GM19455 (cell line): ENCODE results near the gene GPLD1.

Source experiments
- ATAC-seq: cut with Tn5 transposase; IDR thresholded peaks from one replicate; pipeline ENCODE4 v1.9.1; 2021; ENCODE audit not compliant: unreplicated experiment

The GPLD1 gene

DNA sequence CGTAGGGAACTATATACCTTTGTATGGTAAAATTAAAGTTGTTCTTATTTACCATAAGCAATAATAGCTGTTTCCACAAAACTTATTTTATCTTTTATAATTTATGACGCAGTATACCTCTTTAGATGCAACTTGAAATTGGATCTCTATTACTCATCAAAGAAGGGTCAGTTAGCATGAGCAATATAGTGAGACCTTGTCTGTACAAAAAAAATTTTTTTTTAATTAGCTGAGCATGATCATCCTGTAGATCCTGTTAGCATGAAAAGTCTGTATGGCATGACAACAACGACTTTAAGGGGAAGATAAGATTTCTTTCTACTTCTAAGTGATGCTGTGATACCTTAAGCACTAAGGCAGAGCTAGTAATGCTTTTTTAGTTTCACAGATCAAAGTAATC is 11.3 kb upstream of the GPLD1 start:
- no peak for ATAC-seq

GRCh38 chr6:24497254-24497970 is 8.0 kb upstream of the GPLD1 start:
- ATAC-seq: no peak

DNA sequence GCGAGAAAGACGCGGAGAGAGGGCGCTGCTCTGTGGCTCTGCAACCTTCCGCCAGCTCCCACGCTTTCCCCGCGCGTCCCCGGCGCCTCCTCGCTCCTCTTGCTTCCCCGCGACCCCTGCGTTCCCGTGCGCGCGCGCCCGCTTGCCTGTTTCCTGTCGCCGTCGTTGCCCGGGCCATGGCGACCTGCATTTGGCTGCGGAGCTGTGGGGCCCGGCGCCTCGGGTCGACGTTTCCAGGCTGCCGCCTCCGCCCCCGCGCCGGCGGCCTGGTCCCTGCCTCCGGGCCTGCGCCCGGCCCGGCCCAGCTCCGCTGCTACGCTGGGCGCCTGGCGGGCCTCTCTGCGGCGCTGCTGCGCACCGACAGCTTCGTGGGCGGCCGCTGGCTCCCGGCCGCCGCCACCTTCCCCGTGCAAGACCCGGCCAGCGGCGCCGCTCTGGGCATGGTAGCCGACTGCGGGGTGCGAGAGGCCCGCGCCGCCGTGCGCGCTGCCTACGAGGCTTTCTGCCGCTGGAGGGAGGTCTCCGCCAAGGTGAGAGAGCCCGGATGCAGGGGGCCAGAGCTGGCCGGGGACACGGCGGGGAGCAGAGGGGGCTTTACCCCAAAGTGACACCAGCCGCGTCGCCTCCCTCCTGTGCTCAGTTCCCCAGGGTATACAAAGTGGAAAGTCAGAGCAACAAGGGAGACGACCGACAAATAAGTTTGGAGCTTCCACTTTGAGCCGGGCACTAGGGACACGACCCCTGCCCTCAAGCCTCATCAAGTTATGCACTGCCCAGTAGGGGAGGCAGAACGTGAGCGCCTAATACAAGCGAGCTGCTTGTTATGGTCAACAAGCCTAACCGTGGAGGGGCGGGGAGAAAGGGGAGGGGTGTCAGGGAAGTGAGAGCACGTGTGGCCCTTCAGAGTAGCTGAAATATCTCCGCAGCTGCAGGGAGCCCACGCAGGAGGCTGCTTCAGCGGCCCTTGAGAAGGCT is 5.7 kb upstream of the GPLD1 start, which contains the start of gene ALDH5A1:
ALDH5A1 (plus strand) TSS at position 149 of the 975 bp plus-strand sequence; CDS start at position 177, 28 bp downstream.
- peak; percentile 75 for ATAC-seq

DNA sequence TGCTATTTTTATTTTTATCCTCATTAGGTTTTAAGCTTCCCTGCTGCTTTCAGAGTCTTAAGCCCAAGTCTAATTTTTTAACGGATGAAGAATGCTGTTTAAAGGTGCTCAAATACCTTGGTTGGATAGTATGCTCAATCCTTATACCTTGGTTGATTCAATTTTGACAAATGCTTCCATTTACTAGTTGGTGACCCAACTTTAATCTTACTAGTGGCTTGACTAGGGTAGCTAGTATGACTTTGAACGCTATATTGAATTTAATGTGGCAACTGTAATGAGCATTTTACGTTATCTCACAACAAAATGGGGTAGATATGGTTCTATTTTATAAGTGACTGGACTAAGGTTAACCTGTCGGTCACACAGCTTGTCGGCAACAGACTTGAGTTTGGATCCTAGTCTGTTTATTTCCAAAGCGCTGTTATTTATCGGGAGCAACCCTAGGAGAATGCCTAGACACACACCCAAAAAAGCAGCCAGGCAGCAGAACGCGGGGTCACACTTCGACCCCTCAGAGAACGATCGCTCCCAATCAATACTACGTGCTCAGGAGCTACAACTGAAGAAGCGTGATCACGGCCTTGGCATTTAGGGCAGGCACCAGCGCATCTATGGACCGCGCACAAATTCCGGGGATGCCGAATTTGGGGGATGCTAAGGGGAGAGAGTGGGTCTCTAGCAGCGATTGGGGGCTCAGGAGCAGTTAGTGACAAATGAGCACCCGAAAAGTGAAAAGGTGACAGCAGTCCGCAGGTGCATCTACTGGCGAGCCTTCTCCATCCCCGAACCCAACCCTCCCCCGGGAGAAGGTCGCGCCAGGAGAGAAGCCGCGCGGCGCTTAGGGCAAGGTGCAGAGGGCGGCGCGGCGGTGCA is 4.8 kb upstream of the GPLD1 start:
- ATAC-seq: peak; percentile 4

DNA sequence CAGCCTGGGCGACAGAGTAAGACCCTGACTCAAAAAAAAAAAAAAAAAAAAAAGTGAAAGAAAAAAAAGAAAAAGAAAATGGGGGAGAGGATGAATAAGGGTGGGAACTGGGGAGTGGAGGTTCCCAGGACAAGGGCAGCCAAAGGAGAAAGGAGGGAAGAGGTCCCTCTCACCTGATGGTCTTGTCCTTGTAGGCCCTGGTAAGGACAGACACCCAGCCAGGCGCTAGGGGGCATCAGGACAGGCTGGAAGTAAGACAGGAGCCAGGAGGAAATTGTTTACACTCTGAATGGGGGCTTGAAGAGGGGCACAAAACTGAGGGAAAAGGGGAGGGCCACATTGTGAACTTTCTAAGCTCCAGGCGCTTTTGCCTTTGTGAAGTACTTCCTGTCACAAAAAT is 3.1 kb upstream of the GPLD1 start:
- ATAC-seq: no peak

DNA sequence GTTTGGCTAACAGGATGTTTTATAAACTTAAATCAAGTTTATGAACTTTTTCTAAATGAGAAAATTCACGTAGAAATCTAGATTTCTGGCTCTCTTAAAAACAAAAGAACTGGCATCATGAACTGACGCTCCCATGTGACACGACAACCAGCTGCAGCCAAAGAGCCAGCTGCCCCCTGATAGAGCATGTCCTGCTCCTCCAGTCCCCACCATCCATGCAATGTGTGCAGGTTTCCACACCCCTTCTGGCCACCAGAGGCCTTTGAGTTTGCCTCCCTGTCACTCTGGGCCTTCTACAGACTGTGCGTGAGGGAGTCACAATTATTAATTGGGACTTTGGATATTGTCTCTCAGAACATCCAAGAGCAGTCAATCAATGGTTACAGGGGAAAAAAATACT is 1.6 kb upstream of the GPLD1 start:
- ATAC-seq: no peak

GRCh38 chr6:24489881-24490280 is 503 bp upstream of the GPLD1 start:
- no peak for ATAC-seq

GRCh38 chr6:24486065-24486464 is 3.3 kb downstream of the GPLD1 start:
- ATAC-seq: no peak

- ATAC-seq: no peak
Measured at GRCh38 chr6:24484657-24485323, 4.6 kb downstream of the GPLD1 start.

DNA sequence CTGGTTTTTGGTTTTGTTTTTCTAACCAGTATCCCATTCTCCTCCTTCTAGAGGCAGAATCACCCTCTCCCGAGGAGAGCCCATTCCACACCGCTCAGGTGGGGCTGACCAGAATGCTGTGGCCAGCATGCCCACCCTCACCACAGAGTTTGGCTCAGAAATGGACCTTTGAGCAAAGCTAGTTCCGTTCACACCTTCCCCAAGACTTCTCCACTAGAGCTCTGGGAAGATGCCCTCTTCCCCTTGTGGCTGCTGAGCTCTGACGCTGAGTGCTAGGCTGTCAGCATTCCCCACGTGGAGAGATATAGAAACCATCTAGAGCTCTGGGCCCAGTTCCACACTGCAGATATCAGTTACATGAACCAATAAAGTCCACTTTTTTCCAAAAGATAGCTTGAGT is 7.9 kb downstream of the GPLD1 start:
- ATAC-seq: no peak

DNA sequence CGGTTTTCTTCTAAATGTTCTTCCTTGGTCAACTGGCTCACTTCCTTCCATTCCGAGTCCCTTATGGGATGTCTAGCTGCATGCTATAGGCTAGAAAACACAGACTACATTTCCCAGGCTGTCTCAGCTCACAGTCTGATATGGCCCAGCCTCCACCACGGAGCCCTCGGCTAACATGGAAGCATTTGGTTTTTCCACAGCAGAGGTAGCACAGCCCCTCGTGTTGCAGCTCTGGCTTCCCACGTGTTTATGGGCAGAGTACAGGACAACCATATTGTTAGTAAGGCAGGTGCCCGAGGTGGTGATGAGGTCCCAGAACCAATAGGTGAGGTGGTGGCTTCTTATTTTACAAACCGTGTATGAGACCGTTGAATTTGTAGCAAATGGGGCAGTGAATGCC is 8.7 kb downstream of the GPLD1 start:
- ATAC-seq: no peak

- no peak for ATAC-seq
Measured at GRCh38 chr6:24478903-24479302, 10.5 kb downstream of the GPLD1 start.

- ATAC-seq: no peak
Measured at GRCh38 chr6:24477070-24477469, 12.3 kb downstream of the GPLD1 start.

GRCh38 chr6:24476631-24477030 is 12.7 kb downstream of the GPLD1 start:
- no peak for ATAC-seq

- no peak for ATAC-seq
Measured at GRCh38 chr6:24472181-24472580, 17.2 kb downstream of the GPLD1 start.

- no peak for ATAC-seq
Measured at GRCh38 chr6:24469811-24470210, 19.6 kb downstream of the GPLD1 start.

GRCh38 chr6:24464253-24465038 is 24.9 kb downstream of the GPLD1 start:
- no peak for ATAC-seq

- ATAC-seq: no peak
Measured at GRCh38 chr6:24460966-24461365, 28.4 kb downstream of the GPLD1 start.

- ATAC-seq: no peak
Measured at GRCh38 chr6:24458941-24459340, 30.4 kb downstream of the GPLD1 start.

- no peak for ATAC-seq
Measured at GRCh38 chr6:24458134-24458533, 31.2 kb downstream of the GPLD1 start.
